HCT116 (cell line): Measurements from ENCODE around the gene GLRA2. TPM values are rescaled to one million over a fixed set of nuclear protein-coding genes. Genes with fewer than 3 reads are reported as not detected.

Experiments
- ATAC-seq: fragments of 200-7000 bp; cut with Tn5 transposase; 2 replicates; pipeline ENCODE4 v1.9.1; 2020; ENCODE audit warnings: mild to moderate bottlenecking, moderate library complexity
- BruUV-seq: library from RNA; stranded (reverse); fragments of 400-500 nt; replicated peaks from 2 replicates; lab custom pipeline; 2021; lab: Mats Ljungman, UMichigan
- CTCF ChIA-PET: fragments of 300-600 bp; sonication (Branson Sonifier 250); formaldehyde crosslinking; loops from one replicate; lab custom pipeline; 2021; ENCODE audit warnings: antibody characterized with exemption; lab: Charles Lee
- POLR2A ChIA-PET: fragments of 300-600, 350-600 bp; sonication (Branson Sonifier 250); formaldehyde crosslinking; loops from one replicate; lab custom pipeline; 2021; ENCODE audit warnings: antibody characterized with exemption; lab: Charles Lee
- RAD21 ChIA-PET, 2 experiments: fragments of 300-600 bp; sonication (Branson Sonifier 250); formaldehyde crosslinking; loops; one replicate each; lab custom pipeline; 2023; ENCODE audit warnings: low total read pairs in 2 of 2; ENCODE audit not compliant: uncharacterized antibody in 2 of 2, unreplicated experiment in 2 of 2, low non-redundant PET in 1 of 2; lab: Charles Lee
- DNase-seq: peaks from one replicate; pipeline ENCODE4 v3.0.0-alpha.2; 2010; ENCODE audit warnings: low read depth, low spot score
- H2AFZ ChIP-seq: fragments of 200-600 bp; shearing (Covaris generic), sonication (generic); 2 replicates; pipeline ENCODE4 v1.6.1; 2017; ENCODE audit warnings: low read depth, mixed run types, mixed read lengths, antibody characterized with exemption, low read length; ENCODE audit not compliant: poor library complexity, severe bottlenecking
- H3K27ac ChIP-seq: 2 replicates; pipeline ENCODE4 v1.5.1; 2012; ENCODE audit warnings: low read depth, low read length
- H3K27me3 ChIP-seq: fragments of 200-600 bp; sonication (generic); 2 replicates; pipeline ENCODE4 v1.6.1; 2016; ENCODE audit warnings: mixed run types, low read length, mixed read lengths; ENCODE audit not compliant: insufficient read depth
- H3K36me3 ChIP-seq, 2 experiments: fragments of 200-500 bp in 1 of 2; fragments of 200-600 bp in 1 of 2; sonication (Bioruptor generic) in 1 of 2; sonication (generic) in 1 of 2; 2 replicates each; pipeline versions ENCODE4 v1.5.1 to v1.6.1; 2014 to 2016; ENCODE audit warnings: low read length in 2 of 2, inconsistent platforms in 1 of 2, mixed read lengths in 1 of 2, mixed run types in 1 of 2; ENCODE audit not compliant: insufficient read depth in 2 of 2, control insufficient read depth in 1 of 2
- H3K4me1 ChIP-seq, 2 experiments: fragments of 200-600 bp in 1 of 2; sonication (generic) in 1 of 2; 2 replicates each; pipeline versions ENCODE4 v1.5.1 to v1.6.1; 2012 to 2017; ENCODE audit warnings: low read length in 2 of 2, inconsistent platforms in 1 of 2, mild to moderate bottlenecking in 1 of 2, mixed read lengths in 1 of 2, mixed run types in 1 of 2, moderate library complexity in 1 of 2; ENCODE audit not compliant: insufficient read depth in 2 of 2, control insufficient read depth in 1 of 2
- H3K4me2 ChIP-seq: fragments of 200-600 bp; sonication (generic); 2 replicates; pipeline ENCODE4 v1.6.1; 2017; ENCODE audit warnings: mixed run types, low read length, mixed read lengths
- H3K4me3 ChIP-seq, 2 experiments: fragments of 200-600 bp in 1 of 2; sonication (generic) in 1 of 2; replicated peaks in 1 of 2; 2 replicates each; pipeline ENCODE4 v1.5.1; 2011 to 2016; ENCODE audit warnings: low read length in 2 of 2, control low read depth in 1 of 2, low read depth in 1 of 2, mild to moderate bottlenecking in 1 of 2, mixed read lengths in 1 of 2, mixed run types in 1 of 2
- H3K79me2 ChIP-seq: fragments of 200-600 bp; sonication (generic); 2 replicates; pipeline ENCODE4 v1.6.1; 2017; ENCODE audit warnings: mild to moderate bottlenecking, mixed run types, low read length, moderate library complexity, mixed read lengths; ENCODE audit not compliant: insufficient read depth
- H3K9ac ChIP-seq: fragments of 200-600 bp; sonication (generic); 2 replicates; pipeline ENCODE4 v1.6.1; 2016; ENCODE audit warnings: low read length, mixed read lengths
- H3K9me2 ChIP-seq: fragments of 200-600 bp; sonication (generic), shearing (Covaris generic); 2 replicates; pipeline ENCODE4 v1.6.1; 2017; ENCODE audit warnings: mixed run types, mild to moderate bottlenecking, moderate library complexity; ENCODE audit not compliant: insufficient read depth
- H3K9me3 ChIP-seq, 2 experiments: fragments of 200-500 bp in 1 of 2; fragments of 200-600 bp in 1 of 2; sonication (Bioruptor generic) in 1 of 2; sonication (generic) in 1 of 2; 2 replicates each; pipeline ENCODE4 v1.6.1; 2014 to 2017; ENCODE audit warnings: low read length in 2 of 2, mixed read lengths in 2 of 2, inconsistent platforms in 1 of 2, low read depth in 1 of 2, mild to moderate bottlenecking in 1 of 2, mixed run types in 1 of 2, moderate library complexity in 1 of 2; ENCODE audit not compliant: control insufficient read depth in 1 of 2, insufficient read depth in 1 of 2
- H4K20me1 ChIP-seq: fragments of 200-600 bp; sonication (generic), shearing (Covaris generic); 2 replicates; pipeline ENCODE4 v1.6.1; 2017; ENCODE audit warnings: mixed run types, mild to moderate bottlenecking, moderate library complexity; ENCODE audit not compliant: insufficient read depth
- ATF3 ChIP-seq: IDR thresholded peaks from 2 replicates; pipeline ENCODE4 v1.6.1; 2012
- CBX3 ChIP-seq: IDR thresholded peaks from 2 replicates; pipeline ENCODE4 v1.6.1; 2012; ENCODE audit warnings: low read depth
- CEBPB ChIP-seq: IDR thresholded peaks from 2 replicates; pipeline ENCODE4 v1.6.1; 2012; ENCODE audit warnings: low read depth
- CTCF ChIP-seq, 3 experiments: fragments of 200-600 bp in 1 of 3; sonication (generic) in 1 of 3; IDR thresholded peaks in 2 of 3; conservative IDR thresholded peaks in 1 of 3; 2 replicates each; pipeline ENCODE4 v1.5.1; 2012 to 2017; ENCODE audit warnings: low read depth in 2 of 3, low read length in 2 of 3, antibody characterized with exemption in 1 of 3, borderline replicate concordance in 1 of 3, control low read depth in 1 of 3, mild to moderate bottlenecking in 1 of 3, mixed read lengths in 1 of 3, mixed run types in 1 of 3, moderate library complexity in 1 of 3; ENCODE audit not compliant: insufficient read depth in 1 of 3
- EZH2phosphoT487 ChIP-seq: fragments of 200-600 bp; IDR thresholded peaks from 2 replicates; pipeline ENCODE4 v1.6.1; 2018; ENCODE audit warnings: antibody characterized with exemption, borderline replicate concordance
- MAX ChIP-seq: IDR thresholded peaks from 2 replicates; pipeline ENCODE4 v1.6.1; 2012
- POLR2A ChIP-seq: IDR thresholded peaks from 2 replicates; pipeline ENCODE4 v1.7.0; 2011; ENCODE audit warnings: borderline replicate concordance; ENCODE audit not compliant: insufficient read depth, insufficient read length; ENCODE audit errors: extremely low read depth
- POLR2AphosphoS5 ChIP-seq: IDR thresholded peaks from 2 replicates; pipeline ENCODE4 v1.6.1; 2011; ENCODE audit warnings: mild to moderate bottlenecking, low read depth, low read length, moderate library complexity
- RAD21 ChIP-seq: IDR thresholded peaks from 2 replicates; pipeline ENCODE4 v1.6.1; 2012; ENCODE audit warnings: low read depth, mild to moderate bottlenecking
- REST ChIP-seq: IDR thresholded peaks from 2 replicates; pipeline ENCODE4 v1.6.1; 2012; ENCODE audit warnings: low read depth
- SIN3A ChIP-seq: IDR thresholded peaks from 2 replicates; pipeline ENCODE4 v1.6.1; 2012; ENCODE audit warnings: low read depth
- TCF7L2 ChIP-seq: IDR thresholded peaks from 2 replicates; pipeline ENCODE4 v1.7.0; 2011; ENCODE audit warnings: borderline replicate concordance, inconsistent platforms; ENCODE audit not compliant: insufficient read depth, insufficient read length; ENCODE audit errors: extremely low read depth
- ZFX ChIP-seq: fragments of 450-650 bp; IDR thresholded peaks from 2 replicates; pipeline ENCODE4 v1.6.1; 2017
- ZNF274 ChIP-seq: fragments of 200-500 bp; sonication (Bioruptor generic); IDR thresholded peaks from 2 replicates; pipeline ENCODE4 v1.6.1; 2014; ENCODE audit warnings: mild to moderate bottlenecking, low read depth, low read length, inconsistent platforms
- intact Hi-C: fragments of 100-400 bp; cut with micrococcal nuclease; formaldehyde crosslinking; loops from 2 replicates; pipeline ENCODE4 v1.10.0; 2022
- total RNA-seq: library from RNA; stranded (reverse); gene quantifications from one replicate; pipeline ENCODE4 v1.2.1, GENCODE V29; 2021; ENCODE audit not compliant: unreplicated experiment

GLRA2 gene
- total RNA-seq, 1 experiment from 2014 or later, result not detected

- Histone ChIP-seq H3K4me3 (no peak overlapping the region), H3K27ac (no peak overlapping the region), H3K9me3 (no peaks in the 10 kb centered on the region), H4K20me1 (no peaks in the 10 kb centered on the region), H3K9me2 (no peaks in the 10 kb centered on the region), H3K4me2 (no peak overlapping the region), H3K9ac (no peak overlapping the region), H3K36me3 (no peaks in the 10 kb centered on the region), H3K4me1 (no peaks in the 10 kb centered on the region), H3K27me3 (no peaks in the 10 kb centered on the region), H3K79me2 (no peaks in the 10 kb centered on the region), H2AFZ (no peak overlapping the region)
- ChIA-PET RAD21 (no interaction called here), CTCF (no interaction called here), POLR2A (no interaction called here)
- ATAC-seq, result no peak
- BruUV-seq, result no TSS peak
- DNase-seq, result no peak
- no peak for TF ChIP-seq POLR2AphosphoS5
- no peak for TF ChIP-seq POLR2A
- TF ChIP-seq ATF3, result no peak
- TF ChIP-seq CEBPB, result no peak
- no peak for TF ChIP-seq TCF7L2
- no peak for TF ChIP-seq REST
- no peak for TF ChIP-seq CTCF (IDR thresholded peaks at IDR 0.05 in 2 of 3, conservative IDR thresholded peaks at IDR 0.05 in 1 of 3; ENCODE audit: borderline replicate concordance in 1 of 3, insufficient read depth in 1 of 3, low read depth in 2 of 3, low read length in 2 of 3)
- no peak for TF ChIP-seq ZFX
- no peak for TF ChIP-seq MAX
- no peak for TF ChIP-seq SIN3A
- no peak for TF ChIP-seq EZH2phosphoT487
- TF ChIP-seq RAD21, result no peak
- no peak for TF ChIP-seq ZNF274
- no peak for TF ChIP-seq CBX3
- intact Hi-C loops, result no loop called here
Measured at GRCh38 chrX:14533867-14534266, 4.5 kb downstream of the GLRA2 start.
